ENCODE data around the gene TMCO1. TPM values are rescaled to one million over a fixed set of nuclear protein-coding genes. Genes with fewer than 3 reads are reported as not detected.
"Not testable (repeated sequence)": the region's sequence is repeated elsewhere in the genome, so short reads cannot be mapped to it uniquely, and the experiment has no call there.

TMCO1 gene
- total RNA-seq, 1 donor from 2014 or later, result 95.0 TPM

DNA sequence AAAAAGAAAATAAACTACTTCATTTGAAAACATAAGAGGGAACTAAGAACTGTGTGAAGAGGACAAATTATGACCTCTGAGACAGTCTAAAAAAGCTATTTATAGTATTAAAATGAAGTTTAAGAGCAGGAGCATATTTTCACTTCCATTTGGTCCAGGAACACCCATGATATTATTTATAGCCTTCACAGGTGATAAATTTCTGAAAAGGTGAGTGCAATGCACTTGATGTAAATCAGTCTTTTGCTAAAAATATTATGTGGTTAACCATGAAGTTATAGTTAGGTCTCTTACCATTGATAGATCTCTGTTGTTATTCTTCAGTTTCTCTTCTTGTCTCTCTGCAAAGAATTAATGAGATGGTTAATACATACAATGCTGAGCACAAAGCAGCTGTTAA lies 14.7 kb downstream of the TMCO1 start:
- H3K36me3 Mint-ChIP-seq, result peaks cover 9% of the 10 kb centered on the region
- no peak overlapping the region for H3K4me3 Mint-ChIP-seq
- H3K9me3 Mint-ChIP-seq, result no peaks in the 10 kb centered on the region
- no peaks in the 10 kb centered on the region for H3K27me3 Mint-ChIP-seq
- H3K27ac Mint-ChIP-seq, result no peak overlapping the region
- TF ChIP-seq, protein P1, sequence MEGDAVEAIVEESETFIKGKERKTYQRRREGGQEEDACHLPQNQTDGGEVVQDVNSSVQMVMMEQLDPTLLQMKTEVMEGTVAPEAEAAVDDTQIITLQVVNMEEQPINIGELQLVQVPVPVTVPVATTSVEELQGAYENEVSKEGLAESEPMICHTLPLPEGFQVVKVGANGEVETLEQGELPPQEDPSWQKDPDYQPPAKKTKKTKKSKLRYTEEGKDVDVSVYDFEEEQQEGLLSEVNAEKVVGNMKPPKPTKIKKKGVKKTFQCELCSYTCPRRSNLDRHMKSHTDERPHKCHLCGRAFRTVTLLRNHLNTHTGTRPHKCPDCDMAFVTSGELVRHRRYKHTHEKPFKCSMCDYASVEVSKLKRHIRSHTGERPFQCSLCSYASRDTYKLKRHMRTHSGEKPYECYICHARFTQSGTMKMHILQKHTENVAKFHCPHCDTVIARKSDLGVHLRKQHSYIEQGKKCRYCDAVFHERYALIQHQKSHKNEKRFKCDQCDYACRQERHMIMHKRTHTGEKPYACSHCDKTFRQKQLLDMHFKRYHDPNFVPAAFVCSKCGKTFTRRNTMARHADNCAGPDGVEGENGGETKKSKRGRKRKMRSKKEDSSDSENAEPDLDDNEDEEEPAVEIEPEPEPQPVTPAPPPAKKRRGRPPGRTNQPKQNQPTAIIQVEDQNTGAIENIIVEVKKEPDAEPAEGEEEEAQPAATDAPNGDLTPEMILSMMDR (conservative IDR thresholded peaks at IDR 0.05), result no peak
- DNase-seq (ENCODE audit: extremely low spot score, unreplicated experiment), result no peak
- no peaks in the 10 kb centered on the region for H3K4me1 Mint-ChIP-seq (ENCODE audit: unreplicated experiment)

DNA sequence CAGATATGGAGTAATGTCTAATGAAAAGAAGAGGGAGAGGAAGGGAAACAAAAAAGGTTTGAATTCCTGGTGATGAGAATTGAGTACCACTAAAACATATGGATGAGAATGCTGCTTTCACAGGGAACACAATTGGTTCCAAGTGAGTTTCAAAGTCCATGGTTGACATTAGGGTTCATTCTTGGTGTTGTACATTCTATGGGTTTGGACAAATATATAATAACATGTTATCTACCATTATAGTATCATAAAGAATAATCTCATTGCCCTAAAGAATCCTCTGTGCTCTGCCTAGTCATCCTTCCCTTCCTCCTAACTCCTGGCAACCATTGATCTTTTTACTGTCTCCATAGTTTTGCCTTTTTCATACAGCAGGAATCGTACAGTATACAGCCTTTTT lies 20.1 kb downstream of the TMCO1 start:
- H3K27ac Mint-ChIP-seq, result peak overlapping the region; percentile 22
- H3K27me3 Mint-ChIP-seq, result no peaks in the 10 kb centered on the region
- H3K9me3 Mint-ChIP-seq, result no peaks in the 10 kb centered on the region
- H3K4me3 Mint-ChIP-seq, result no peak overlapping the region
- H3K4me1 Mint-ChIP-seq (ENCODE audit: unreplicated experiment), result peaks cover 4% of the 10 kb centered on the region
- TF ChIP-seq, protein P1 (conservative IDR thresholded peaks at IDR 0.05), result no peak
- DNase-seq (ENCODE audit: extremely low spot score, unreplicated experiment), result no peak
- H3K36me3 Mint-ChIP-seq, result peaks cover 15% of the 10 kb centered on the region

DNA sequence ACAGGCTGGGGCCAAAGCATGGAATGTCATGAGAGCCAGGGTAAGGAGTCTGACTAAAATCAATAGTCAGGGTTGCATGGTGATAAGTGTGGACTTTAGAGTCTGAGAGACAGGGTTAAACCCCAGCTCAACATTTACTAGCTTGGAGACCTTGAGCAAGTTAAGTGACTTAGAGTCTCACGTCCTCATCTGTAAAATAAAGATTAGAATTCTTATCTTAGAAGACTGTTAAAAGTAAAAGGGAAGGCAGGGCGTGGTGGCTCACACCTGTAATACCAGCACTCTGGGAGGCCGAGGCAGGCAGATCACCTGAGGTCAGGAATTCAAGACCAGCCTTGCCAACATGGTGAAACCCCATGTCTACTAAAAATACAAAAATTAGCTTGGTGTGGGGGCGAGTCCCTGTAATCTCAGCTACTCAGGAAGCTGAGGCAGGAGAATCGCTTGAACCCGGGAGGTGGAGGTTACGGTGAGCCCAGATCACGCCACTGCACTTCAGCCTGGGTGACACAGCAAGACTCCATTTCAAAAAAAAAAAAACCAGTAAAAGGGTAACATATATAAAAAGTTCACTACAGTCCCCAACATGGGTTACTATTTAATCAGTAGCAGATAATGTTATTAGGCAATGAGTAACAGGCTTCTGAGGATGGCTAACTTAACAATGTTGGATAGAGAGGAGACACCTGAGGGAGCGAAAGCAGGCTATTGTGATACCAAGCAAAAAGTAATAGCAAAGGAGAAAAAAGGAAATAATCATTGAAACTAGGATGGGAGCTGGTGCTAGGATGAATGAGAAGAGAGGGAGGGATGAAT lies 20.8 kb downstream of the TMCO1 start:
- peak overlapping the region; percentile 22 for H3K27ac Mint-ChIP-seq
- H3K4me1 Mint-ChIP-seq (ENCODE audit: unreplicated experiment), result peaks cover 4% of the 10 kb centered on the region
- H3K27me3 Mint-ChIP-seq, result no peaks in the 10 kb centered on the region
- DNase-seq (ENCODE audit: extremely low spot score, unreplicated experiment), result no peak
- H3K9me3 Mint-ChIP-seq, result no peaks in the 10 kb centered on the region
- TF ChIP-seq, protein P1 (conservative IDR thresholded peaks at IDR 0.05), result no peak
- no peak overlapping the region for H3K4me3 Mint-ChIP-seq
- peaks cover 15% of the 10 kb centered on the region for H3K36me3 Mint-ChIP-seq

DNA sequence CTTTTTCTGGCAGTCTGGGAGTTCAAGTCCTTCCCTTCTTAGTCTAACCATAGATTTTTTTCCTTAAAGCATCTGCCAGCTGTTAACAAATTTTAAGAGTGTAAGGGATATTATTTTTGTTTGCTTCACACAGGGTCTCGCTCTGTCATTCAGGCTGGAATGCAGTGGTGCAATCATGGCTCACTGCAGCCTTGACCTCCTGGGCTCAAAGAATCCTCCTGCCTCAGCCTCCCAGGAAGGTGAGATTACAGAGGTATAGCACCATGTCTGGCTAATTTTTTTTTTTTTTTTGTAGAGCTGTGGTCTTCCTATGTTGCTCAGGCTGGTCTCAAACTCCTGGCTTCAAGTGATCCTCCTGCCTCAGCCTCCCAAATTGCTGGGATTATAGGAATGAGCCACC lies 23.8 kb downstream of the TMCO1 start:
- not testable (repeated sequence) for H3K27me3 Mint-ChIP-seq; H3K4me1 Mint-ChIP-seq (ENCODE audit: unreplicated experiment); H3K27ac Mint-ChIP-seq; H3K4me3 Mint-ChIP-seq; DNase-seq (ENCODE audit: extremely low spot score, unreplicated experiment); H3K9me3 Mint-ChIP-seq
- peaks cover 35% of the 10 kb centered on the region for H3K36me3 Mint-ChIP-seq

DNA sequence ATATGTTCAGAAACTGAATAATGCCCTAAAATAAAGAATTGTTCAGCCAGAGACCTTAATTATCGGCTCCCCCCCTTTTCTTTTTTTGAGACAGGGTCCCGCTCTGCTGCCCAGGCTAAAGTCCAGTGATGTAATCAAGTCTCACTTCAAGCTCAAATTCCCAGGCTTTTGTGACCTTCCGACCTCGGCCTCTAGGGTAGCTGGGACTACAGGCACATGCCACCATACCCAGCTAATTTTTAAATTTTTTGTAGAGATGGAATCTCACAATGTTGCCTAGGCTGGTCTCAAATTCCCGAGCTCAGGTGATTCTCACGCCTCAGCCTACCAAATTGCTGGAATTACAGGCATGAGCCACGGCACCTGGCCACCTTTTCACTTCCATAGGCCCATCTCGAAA lies 26.5 kb downstream of the TMCO1 start:
- H3K9me3 Mint-ChIP-seq, result no peaks in the 10 kb centered on the region
- no peak overlapping the region for H3K27ac Mint-ChIP-seq
- H3K36me3 Mint-ChIP-seq, result peaks cover 37% of the 10 kb centered on the region
- DNase-seq (ENCODE audit: extremely low spot score, unreplicated experiment), result no peak
- TF ChIP-seq, protein P1 (conservative IDR thresholded peaks at IDR 0.05), result no peak
- no peak overlapping the region for H3K4me3 Mint-ChIP-seq
- no peaks in the 10 kb centered on the region for H3K27me3 Mint-ChIP-seq
- H3K4me1 Mint-ChIP-seq (ENCODE audit: unreplicated experiment), result peaks cover 12% of the 10 kb centered on the region

DNA sequence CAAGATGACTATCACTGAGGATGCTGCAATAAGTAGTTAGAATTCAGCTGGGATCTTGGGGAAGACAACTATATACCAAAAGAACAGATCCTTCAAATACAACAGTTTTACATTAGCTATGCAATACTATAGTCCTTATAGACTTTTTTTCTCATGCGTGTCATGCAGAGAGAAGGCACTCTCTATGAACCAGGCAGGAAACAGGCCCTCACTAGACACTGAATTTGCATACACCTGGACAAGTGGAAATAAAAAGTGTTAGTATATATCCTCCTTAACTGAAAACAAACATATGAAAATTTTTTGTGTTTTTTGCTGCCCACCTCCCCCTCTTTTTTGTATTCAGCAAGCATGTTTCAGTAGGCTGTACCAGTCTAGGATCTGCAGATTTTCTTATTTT lies 29.9 kb downstream of the TMCO1 start:
- TF ChIP-seq, protein P1 (conservative IDR thresholded peaks at IDR 0.05), result no peak
- no peaks in the 10 kb centered on the region for H3K9me3 Mint-ChIP-seq
- peaks cover 35% of the 10 kb centered on the region for H3K36me3 Mint-ChIP-seq

More for the DNA sequence above, 29.9 kb downstream of the TMCO1 start:
- H3K27ac Mint-ChIP-seq, result no peak overlapping the region
- H3K4me3 Mint-ChIP-seq, result no peak overlapping the region
- no peaks in the 10 kb centered on the region for H3K27me3 Mint-ChIP-seq
- no peak for DNase-seq (ENCODE audit: extremely low spot score, unreplicated experiment)
- peaks cover 12% of the 10 kb centered on the region for H3K4me1 Mint-ChIP-seq (ENCODE audit: unreplicated experiment)

Data from type B pancreatic cell (in vitro differentiated cells).